Stimulated activated CD8-positive, alpha-beta memory T cell treated with anti-CD3 and anti-CD28 coated beads, Interleukin-12 subunit alpha, Interleukin-12 subunit beta, amount 100 ng/mL, for 24 hours (primary cell): ENCODE measurements around the gene SMARCAL1.
"Not testable (repeated sequence)": the region's sequence is repeated elsewhere in the genome, so short reads cannot be mapped to it uniquely, and the experiment has no call there.

Experiments used
- DNase-seq: peaks from one replicate; pipeline ENCODE4 v3.0.0-alpha.2; 2020; ENCODE audit errors: extremely low read depth

The SMARCAL1 gene

GRCh38 chr2:216412022-216412999 lies at the start of gene SMARCAL1:
SMARCAL1 (plus strand) TSS chr2:216412484; CDS start chr2:216414705, 2,221 bp downstream.
- peak; percentile 94 for DNase-seq

- no peak for DNase-seq
These were observed 49.6 kb upstream of the SMARCAL1 start for GRCh38 chr2:216362730-216363129.

- no peak for DNase-seq
These were observed 49.1 kb upstream of the SMARCAL1 start for GRCh38 chr2:216363221-216363620.

- no peak for DNase-seq
These were observed 46.8 kb upstream of the SMARCAL1 start for GRCh38 chr2:216365518-216365917.

GRCh38 chr2:216366777-216367471 lies 45.4 kb upstream of the SMARCAL1 start:
- no peak for DNase-seq

DNA sequence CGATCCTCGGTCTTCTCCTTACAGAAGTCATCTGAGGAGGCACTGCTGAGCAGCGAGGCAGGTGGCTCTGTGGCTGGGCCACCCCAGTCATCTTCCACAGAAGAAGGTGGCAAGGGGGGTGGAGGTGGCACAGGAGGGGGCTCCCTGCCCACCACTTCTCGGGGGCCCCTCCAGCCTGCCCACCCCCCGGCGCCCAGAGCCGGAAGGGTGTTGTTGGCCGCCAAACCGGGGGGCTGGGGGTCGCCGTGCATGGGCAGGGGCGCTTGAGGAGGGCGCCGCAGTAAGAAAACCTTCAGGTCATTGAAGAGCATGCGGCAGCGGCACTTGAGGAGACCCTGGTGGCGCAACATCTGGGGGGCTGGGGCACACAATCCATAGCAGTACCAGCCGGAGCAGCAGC lies 42.5 kb upstream of the SMARCAL1 start:
- no peak for DNase-seq

DNA sequence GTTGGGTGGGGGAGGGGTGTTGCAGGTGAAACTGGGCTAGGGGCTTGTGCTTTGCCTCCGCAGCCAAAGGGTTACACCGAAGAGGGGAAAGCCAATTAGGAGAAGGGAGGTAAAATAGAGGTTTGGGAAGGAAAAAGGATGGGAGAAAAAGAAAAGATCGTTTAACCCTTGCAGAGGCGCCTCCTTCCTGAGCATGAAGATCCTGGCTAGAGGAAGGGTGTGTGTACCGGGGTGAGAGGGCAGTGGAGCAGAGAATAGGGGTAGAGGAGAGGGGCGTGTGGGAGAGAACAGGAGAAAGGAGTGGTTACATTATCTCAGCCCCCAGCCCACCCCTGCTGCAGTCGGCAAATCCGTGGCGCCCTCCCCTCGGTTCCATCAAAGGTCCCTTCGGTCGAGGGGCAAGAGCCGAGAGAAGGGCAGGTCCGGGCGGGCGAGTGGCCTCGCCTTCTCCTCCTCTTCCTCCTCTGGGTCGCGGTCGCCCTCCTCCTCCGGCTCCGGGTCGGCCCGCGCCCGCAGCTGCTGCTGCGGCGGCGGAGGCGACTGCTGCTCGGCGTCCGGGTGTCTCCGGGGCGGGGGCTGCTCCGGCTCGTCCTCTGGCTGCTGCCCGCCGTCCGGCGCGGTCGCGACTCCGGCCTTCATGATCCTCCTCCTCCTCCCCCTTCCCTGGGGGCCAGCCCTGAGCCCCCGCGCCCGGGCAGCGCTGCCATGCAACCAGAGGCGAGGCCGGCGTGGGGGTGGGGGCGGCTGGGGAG lies 41.1 kb upstream of the SMARCAL1 start:
- DNase-seq = no peak

GRCh38 chr2:216371721-216372702 lies 40.3 kb upstream of the SMARCAL1 start, which contains the start of gene MARCHF4:
MARCHF4 (minus strand) TSS chr2:216372483; CDS start chr2:216370260, 2,223 bp downstream.
- peak; percentile 17 for DNase-seq

- no peak for DNase-seq
These were observed 39.5 kb upstream of the SMARCAL1 start for GRCh38 chr2:216372761-216373291.

DNA sequence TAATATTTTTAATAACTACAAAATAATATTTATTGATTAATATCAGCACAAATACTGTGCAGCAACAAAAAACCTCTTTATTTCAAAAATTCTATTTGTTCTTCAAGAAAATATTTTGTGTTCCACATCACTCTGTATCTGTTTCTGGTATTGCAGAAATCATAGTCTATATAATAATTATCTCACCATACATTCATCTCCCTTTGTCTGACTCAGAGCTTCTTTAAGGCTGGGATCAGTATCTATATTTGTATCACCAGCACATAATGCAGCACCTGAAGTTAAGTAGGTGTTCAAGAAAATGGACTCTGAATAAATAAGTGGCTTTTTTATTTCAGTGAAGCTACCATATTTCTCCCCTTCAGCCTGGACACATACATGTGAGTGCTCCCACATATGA lies 38.4 kb upstream of the SMARCAL1 start:
- DNase-seq = no peak

DNA sequence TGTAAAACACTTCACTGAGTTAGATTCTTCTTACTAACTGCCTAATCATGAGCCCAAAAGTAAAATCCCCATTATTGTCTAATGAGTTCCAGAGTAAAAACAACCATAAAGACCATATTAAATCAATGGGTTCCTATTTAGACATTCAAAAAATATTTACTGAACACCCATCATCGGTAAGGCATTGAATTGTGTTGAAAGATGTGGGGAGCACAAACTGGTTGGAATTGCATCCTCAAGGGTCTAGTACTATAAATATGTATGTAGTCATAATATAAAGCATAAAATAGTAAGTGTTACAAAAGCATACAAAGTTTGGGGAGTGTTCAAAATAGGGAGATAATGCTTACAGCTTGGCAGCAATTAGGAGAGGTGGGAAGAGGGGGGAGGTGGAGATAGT lies 37.0 kb upstream of the SMARCAL1 start:
- no peak for DNase-seq

DNA sequence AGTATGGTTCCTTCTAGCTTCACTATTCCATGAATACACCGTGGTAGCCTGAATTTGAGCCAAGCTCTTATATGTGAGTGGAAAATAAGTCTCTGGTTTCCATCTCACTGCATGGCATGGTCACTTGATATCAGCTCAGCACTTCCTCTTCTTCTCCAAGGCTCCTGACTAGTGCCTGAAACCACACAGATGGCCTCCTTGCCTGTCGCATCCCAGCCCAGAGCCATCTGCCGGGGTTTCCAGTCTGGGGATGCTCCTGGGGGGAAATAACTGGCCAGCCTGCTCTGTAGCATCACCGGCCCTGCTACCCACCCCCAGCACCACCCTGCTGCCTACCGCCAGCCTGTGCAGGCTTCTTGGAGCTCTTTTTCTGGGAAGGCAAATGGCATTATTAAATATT lies 32.3 kb upstream of the SMARCAL1 start:
- DNase-seq = no peak

GRCh38 chr2:216384409-216384808 lies 27.9 kb upstream of the SMARCAL1 start:
- DNase-seq = not testable (repeated sequence)

GRCh38 chr2:216385478-216385877 lies 26.8 kb upstream of the SMARCAL1 start:
- DNase-seq = no peak

GRCh38 chr2:216387262-216387661 lies 25.0 kb upstream of the SMARCAL1 start:
- no peak for DNase-seq

GRCh38 chr2:216388046-216388884 lies 24.0 kb upstream of the SMARCAL1 start:
- no peak for DNase-seq

DNA sequence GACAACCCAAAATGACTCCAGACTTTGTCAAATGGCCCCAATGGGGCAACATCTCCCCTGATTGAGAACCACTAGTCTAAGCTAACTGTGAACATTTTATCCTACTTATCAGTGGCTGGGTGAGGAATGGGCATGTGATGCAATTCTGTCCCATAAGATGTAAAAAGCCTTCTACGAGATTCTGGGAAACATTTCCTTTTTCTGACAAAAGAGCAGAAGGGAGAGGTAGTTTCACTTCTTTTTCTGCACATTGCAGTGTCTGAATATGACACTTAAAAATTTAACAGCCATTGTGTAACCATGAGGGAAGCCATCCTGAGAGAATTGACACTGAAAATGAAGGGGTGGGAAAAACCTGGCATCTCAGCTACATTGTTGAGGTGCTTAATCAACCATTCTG lies 22.7 kb upstream of the SMARCAL1 start:
- DNase-seq = no peak

GRCh38 chr2:216391401-216391800 lies 20.9 kb upstream of the SMARCAL1 start:
- DNase-seq = no peak

DNA sequence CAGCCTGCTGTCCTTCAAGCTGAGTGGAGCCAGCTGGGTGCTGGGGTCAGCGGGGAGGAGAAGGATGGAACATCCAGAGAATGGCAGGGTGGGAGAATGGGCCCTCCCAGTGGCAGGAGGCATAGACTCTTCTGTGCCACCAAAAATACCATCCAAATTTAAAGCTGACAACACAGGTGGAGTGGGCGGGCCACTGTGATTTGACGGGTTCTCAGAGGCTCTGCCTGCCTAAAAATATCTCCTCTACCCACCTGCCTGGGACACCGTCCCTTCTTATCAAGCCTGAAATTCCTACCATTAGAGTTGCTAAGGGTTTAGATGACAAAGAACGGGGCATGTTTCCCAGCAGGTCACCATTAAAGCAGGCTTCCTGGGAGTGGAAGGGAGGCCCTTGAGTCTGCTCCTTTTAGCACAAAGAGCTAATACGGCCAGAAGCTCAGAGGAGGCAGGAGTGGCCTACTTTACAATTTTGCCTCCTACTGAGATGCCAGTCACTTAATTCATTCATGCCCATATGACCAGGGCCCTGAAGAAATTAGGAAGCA lies 20.2 kb upstream of the SMARCAL1 start:
- DNase-seq = no peak
